SK-N-SH (cell line): Measurements from ENCODE around the gene ABLIM2. TPM values are rescaled to one million over a fixed set of nuclear protein-coding genes. Genes with fewer than 3 reads are reported as not detected.

Source experiments
- CTCF ChIA-PET: fragments of 300-600, 350-600 bp; formaldehyde crosslinking; extraction: SDS; loops from one replicate; lab custom pipeline; 2021; lab: Yijun Ruan, JAX
- POLR2A ChIA-PET: fragments of 350-600 bp; sonication (Branson Sonifier 250); formaldehyde crosslinking; extraction: SDS; loops from one replicate; lab custom pipeline; 2020; ENCODE audit warnings: antibody characterized with exemption, inconsistent platforms; lab: Yijun Ruan, JAX
- DNase-seq: peaks from one replicate; pipeline ENCODE4 v3.0.0; 2012
- H2AFZ ChIP-seq: fragments of 200-600 bp; sonication (generic); 2 replicates; pipeline ENCODE4 v1.8.1; 2016; ENCODE audit warnings: antibody characterized with exemption, mild to moderate bottlenecking, low read depth
- H3F3A ChIP-seq: fragments of 200-600 bp; sonication (generic); replicated peaks from 2 replicates; pipeline ENCODE3; 2016; ENCODE audit warnings: antibody characterized with exemption, mild to moderate bottlenecking; ENCODE audit not compliant: insufficient read depth
- H3K27ac ChIP-seq, 2 experiments: fragments of 200-500 bp in 1 of 2; fragments of 200-600 bp in 1 of 2; sonication (Bioruptor generic) in 1 of 2; sonication (generic), shearing (Covaris generic) in 1 of 2; 2 replicates each; pipeline versions ENCODE4 v1.5.1 to v1.6.1; 2014 to 2016; ENCODE audit warnings: low read depth in 2 of 2, inconsistent platforms in 1 of 2, low read length in 1 of 2, mild to moderate bottlenecking in 1 of 2, mixed read lengths in 1 of 2
- H3K27me3 ChIP-seq: fragments of 200-600 bp; sonication (generic), shearing (Covaris generic); 2 replicates; pipeline ENCODE4 v1.6.1; 2016; ENCODE audit warnings: mixed run types; ENCODE audit not compliant: insufficient read depth
- H3K36me3 ChIP-seq, 2 experiments: fragments of 200-500 bp in 1 of 2; fragments of 200-600 bp in 1 of 2; sonication (Bioruptor generic) in 1 of 2; sonication (generic) in 1 of 2; replicated peaks in 1 of 2; 2 replicates each; pipeline versions ENCODE3 to v1.5.1; 2014 to 2016; ENCODE audit warnings: low read length in 1 of 2, mild to moderate bottlenecking in 1 of 2; ENCODE audit not compliant: insufficient read depth in 2 of 2, control insufficient read depth in 1 of 2
- H3K4me1 ChIP-seq, 2 experiments: fragments of 200-500 bp in 1 of 2; fragments of 200-600 bp in 1 of 2; sonication (Bioruptor generic) in 1 of 2; sonication (generic), shearing (Covaris generic) in 1 of 2; 2 replicates each; pipeline versions ENCODE4 v1.5.1 to v1.6.1; 2014 to 2016; ENCODE audit warnings: low read depth in 1 of 2, low read length in 1 of 2, mixed run types in 1 of 2; ENCODE audit not compliant: insufficient read depth in 2 of 2, control insufficient read depth in 1 of 2
- H3K4me2 ChIP-seq: fragments of 200-600 bp; sonication (generic), shearing (Covaris generic); 2 replicates; pipeline ENCODE4 v1.6.1; 2017; ENCODE audit warnings: mixed run types
- H3K4me3 ChIP-seq, 2 experiments: fragments of 200-500 bp in 1 of 2; fragments of 200-600 bp in 1 of 2; sonication (Bioruptor generic) in 1 of 2; sonication (generic), shearing (Covaris generic) in 1 of 2; 2 replicates each; pipeline versions ENCODE4 v1.5.1 to v1.8.1; 2014 to 2016; ENCODE audit warnings: low read depth in 2 of 2, inconsistent platforms in 1 of 2, low read length in 1 of 2, mild to moderate bottlenecking in 1 of 2, mixed read lengths in 1 of 2, moderate library complexity in 1 of 2
- H3K79me2 ChIP-seq: fragments of 200-600 bp; sonication (generic); 2 replicates; pipeline ENCODE4 v1.8.1; 2017; ENCODE audit warnings: mild to moderate bottlenecking; ENCODE audit not compliant: insufficient read depth
- H3K9ac ChIP-seq: fragments of 200-600 bp; sonication (generic); 2 replicates; pipeline ENCODE4 v1.6.1; 2017; ENCODE audit warnings: mixed run types
- H3K9me2 ChIP-seq: fragments of 200-600 bp; sonication (generic); 2 replicates; pipeline ENCODE4 v1.6.1; 2017; ENCODE audit warnings: mixed run types
- H3K9me3 ChIP-seq: fragments of 200-600 bp; sonication (generic); 2 replicates; pipeline ENCODE4 v1.6.1; 2017; ENCODE audit warnings: mixed run types, mild to moderate bottlenecking, moderate library complexity
- H4K20me1 ChIP-seq: fragments of 200-600 bp; sonication (generic); 2 replicates; pipeline ENCODE4 v1.6.1; 2017; ENCODE audit warnings: mild to moderate bottlenecking, mixed run types; ENCODE audit not compliant: insufficient read depth
- CHD2 ChIP-seq: fragments of 150-350 bp; IDR thresholded peaks from 2 replicates; pipeline ENCODE4 v1.6.1; 2018; ENCODE audit warnings: low read length; ENCODE audit not compliant: partially characterized antibody
- EZH2phosphoT487 ChIP-seq: fragments of 200-600 bp; sonication (generic); IDR thresholded peaks from 2 replicates; pipeline ENCODE4 v1.6.1; 2017; ENCODE audit warnings: low read depth, mixed run types, mild to moderate bottlenecking, antibody characterized with exemption, moderate library complexity, borderline replicate concordance
- GATA2 ChIP-seq: sonication (generic); formaldehyde crosslinking; IDR thresholded peaks from 2 replicates; pipeline ENCODE4 v1.5.0; 2020; ENCODE audit warnings: mild to moderate bottlenecking, missing genetic modification reagents
- IRF3 ChIP-seq: fragments of 150-350 bp; IDR thresholded peaks from 2 replicates; pipeline ENCODE4 v1.6.1; 2016; ENCODE audit warnings: mild to moderate bottlenecking, low read depth, low read length
- MAX ChIP-seq: IDR thresholded peaks from 2 replicates; pipeline ENCODE4 v1.4.0; 2012; ENCODE audit warnings: low read depth
- MEF2A ChIP-seq: IDR thresholded peaks from 2 replicates; pipeline ENCODE4 v1.4.0; 2012; ENCODE audit warnings: low read depth, borderline replicate concordance
- NRF1 ChIP-seq: IDR thresholded peaks from 2 replicates; pipeline ENCODE4 v1.6.1; 2012; ENCODE audit warnings: low read depth, mild to moderate bottlenecking, low read length
- RAD21 ChIP-seq: IDR thresholded peaks from 2 replicates; pipeline ENCODE4 v1.6.1; 2012; ENCODE audit warnings: mild to moderate bottlenecking, low read length
- RXRA ChIP-seq: IDR thresholded peaks from 2 replicates; pipeline ENCODE4 v1.4.0; 2012; ENCODE audit warnings: low read depth, mild to moderate bottlenecking, borderline replicate concordance
- SIN3A ChIP-seq: IDR thresholded peaks from 2 replicates; pipeline ENCODE4 v1.6.1; 2012; ENCODE audit warnings: low read depth, mild to moderate bottlenecking, low read length, moderate library complexity, borderline replicate concordance
- TAF1 ChIP-seq: IDR thresholded peaks from 2 replicates; pipeline ENCODE4 v1.6.1; 2012; ENCODE audit warnings: low read depth, mild to moderate bottlenecking, low read length, moderate library complexity, borderline replicate concordance
- TEAD4 ChIP-seq: IDR thresholded peaks from 2 replicates; pipeline ENCODE4 v1.4.0; 2012; ENCODE audit warnings: mild to moderate bottlenecking, borderline replicate concordance; ENCODE audit not compliant: insufficient read depth
- ZBTB33 ChIP-seq: IDR thresholded peaks from 2 replicates; pipeline ENCODE4 v1.4.0; 2012; ENCODE audit warnings: low read depth, borderline replicate concordance
- WGBS: methylation state at CpG from one replicate; pipeline ENCODE4 v1.1.6; 2017; ENCODE audit warnings: low lambda C conversion rate; 5-methylcytosine and 5-hydroxymethylcytosine counted together
- polyA plus RNA-seq, 3 experiments: library from polyadenylated mRNA; depleted of rRNA; stranded (reverse); fragments of >200 nt; gene quantifications; 2 replicates each; pipeline ENCODE4 v1.2.3, GENCODE V29; 2012

ABLIM2 gene
- polyA plus RNA-seq, 1 of the 3 experiments (the other 2 are of a cell fraction) = 0.53 TPM

GRCh38 chr4:8181119-8181518 lies 22.5 kb upstream of the ABLIM2 start:
- Histone ChIP-seq H2AFZ (no peak overlapping the region), H3K79me2 (no peaks in the 10 kb centered on the region), H3K4me1 (peaks cover 0 to 24% of the 10 kb centered on the region in 2 experiments; a peak in 1 of 4 replicates), H3K9me3 (no peaks in the 10 kb centered on the region), H3K27me3 (no peaks in the 10 kb centered on the region), H3F3A (no peaks in the 10 kb centered on the region), H3K36me3 (no peaks in the 10 kb centered on the region), H3K27ac (no peak overlapping the region), H3K9me2 (no peaks in the 10 kb centered on the region), H3K4me3 (no peak overlapping the region), H4K20me1 (no peaks in the 10 kb centered on the region), H3K9ac (no peak overlapping the region), H3K4me2 (no peak overlapping the region)
- ChIA-PET CTCF (interaction anchor here (0.7 to 1.6 kb wide), 3 partner anchors 51 to 222 kb away, joined by 3 read pairs; no protein-coding TSS in a partner anchor), POLR2A (no interaction called here)
- 80% methylated on average over 5 of the region's 6 CpGs for whole genome bisulfite sequencing
- no peak for DNase-seq
- TF ChIP-seq MEF2A (no peak), EZH2phosphoT487 (no peak), NRF1 (no peak), RXRA (no peak), TAF1 (no peak)

- H3K36me3 ChIP-seq = no peaks in the 10 kb centered on the region
- H3K27ac ChIP-seq = no peak overlapping the region
- no peak for TF ChIP-seq RAD21
- no peak for TF ChIP-seq ZBTB33
- no peak for TF ChIP-seq MAX
- TF ChIP-seq IRF3 = no peak
- no peak for TF ChIP-seq GATA2 (CRISPR knock-in tag)
- TF ChIP-seq TEAD4 = no peak
- no peak for TF ChIP-seq NRF1
- TF ChIP-seq SIN3A = no peak
- TF ChIP-seq CHD2 = no peak
- no peaks in the 10 kb centered on the region for H3K9me3 ChIP-seq
- no peak overlapping the region for H3K4me3 ChIP-seq
- H3K27me3 ChIP-seq = no peaks in the 10 kb centered on the region
- 70% methylated on average over 8 of the region's 8 CpGs for WGBS
- H3K79me2 ChIP-seq = no peaks in the 10 kb centered on the region
- H3K9me2 ChIP-seq = no peaks in the 10 kb centered on the region
- no peak for DNase-seq
- peaks cover 0 to 18% of the 10 kb centered on the region in 2 experiments; a peak in 1 of 4 replicates for H3K4me1 ChIP-seq
- CTCF ChIA-PET = interaction anchor here (0.7 to 1.6 kb wide), 6 partner anchors 9 to 378 kb away, joined by 3 to 5 read pairs (median 3); no protein-coding TSS in a partner anchor
- no peak overlapping the region for H3K9ac ChIP-seq
- POLR2A ChIA-PET = no interaction called here
- no peaks in the 10 kb centered on the region for H3F3A ChIP-seq
- no peaks in the 10 kb centered on the region for H4K20me1 ChIP-seq
- no peak overlapping the region for H2AFZ ChIP-seq
- no peak overlapping the region for H3K4me2 ChIP-seq
Observed at GRCh38 chr4:8180310-8181093, 21.9 kb upstream of the ABLIM2 start.
